Measurements from ENCODE around the gene WWOX. TPM values are rescaled to one million over a fixed set of nuclear protein-coding genes. Genes with fewer than 3 reads are reported as not detected.
"Not testable (repeated sequence)": the region's sequence is repeated elsewhere in the genome, so short reads cannot be mapped to it uniquely, and the experiment has no call there.

WWOX gene
- total RNA-seq, 1 donor from 2014 or later: 7.3 TPM

DNA sequence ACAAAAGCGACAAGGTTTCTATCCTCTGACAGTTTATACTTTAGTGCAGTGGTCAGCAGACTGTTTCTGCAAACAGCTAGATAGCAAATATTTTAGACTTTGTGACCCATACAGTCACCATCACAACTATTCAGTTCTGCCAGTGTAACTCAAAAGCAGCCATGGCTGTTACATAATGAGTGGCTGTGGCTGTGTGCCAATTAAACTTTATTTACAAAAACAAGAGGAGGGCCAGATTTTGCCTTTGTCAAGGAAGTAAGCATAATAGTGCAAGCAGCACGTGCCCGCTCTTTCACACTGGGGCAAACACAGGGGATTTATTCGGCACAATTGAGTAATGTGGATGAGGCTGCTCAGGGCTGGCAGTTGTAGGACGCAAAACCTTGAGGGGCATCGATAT, 949.6 kb downstream of the WWOX start:
- Mint-ChIP-seq H3K36me3 (ENCODE audit: low read depth, unreplicated experiment) (no peaks in the 10 kb centered on the region), H3K4me1 (ENCODE audit: low read depth, unreplicated experiment) (no peaks in the 10 kb centered on the region), H3K9me3 (ENCODE audit: unreplicated experiment) (peaks cover 2% of the 10 kb centered on the region), H3K4me3 (ENCODE audit: unreplicated experiment) (no peak overlapping the region), H3K27ac (ENCODE audit: unreplicated experiment) (no peak overlapping the region), H3K27me3 (ENCODE audit: low read depth, unreplicated experiment) (peaks cover 10% of the 10 kb centered on the region)
- Histone ChIP-seq H3K79me2 (ENCODE audit: insufficient read depth, low read length) (no peaks in the 10 kb centered on the region), H4K20me1 (ENCODE audit: insufficient read depth, low read length) (no peaks in the 10 kb centered on the region), H3K9ac (ENCODE audit: low read length) (no peak overlapping the region), H3K36me3 (ENCODE audit: insufficient read depth, low read length) (no peaks in the 10 kb centered on the region), H3K9me3 (ENCODE audit: insufficient read depth, low read depth, low read length) (peaks cover 3% of the 10 kb centered on the region), H3K4me1 (ENCODE audit: insufficient read depth, low read length) (no peaks in the 10 kb centered on the region), H2AFZ (ENCODE audit: low read depth, low read length) (no peak overlapping the region), H3K27me3 (ENCODE audit: insufficient read depth, low read length) (no peaks in the 10 kb centered on the region), H3K27ac (ENCODE audit: low read depth, low read length) (no peak overlapping the region), H3K4me2 (ENCODE audit: low read length) (no peak overlapping the region), H3K4me3 (ENCODE audit: insufficient read depth, low read depth, low read length) (no peak overlapping the region)
- FAIRE-seq: no peak
- TF ChIP-seq, protein P1, sequence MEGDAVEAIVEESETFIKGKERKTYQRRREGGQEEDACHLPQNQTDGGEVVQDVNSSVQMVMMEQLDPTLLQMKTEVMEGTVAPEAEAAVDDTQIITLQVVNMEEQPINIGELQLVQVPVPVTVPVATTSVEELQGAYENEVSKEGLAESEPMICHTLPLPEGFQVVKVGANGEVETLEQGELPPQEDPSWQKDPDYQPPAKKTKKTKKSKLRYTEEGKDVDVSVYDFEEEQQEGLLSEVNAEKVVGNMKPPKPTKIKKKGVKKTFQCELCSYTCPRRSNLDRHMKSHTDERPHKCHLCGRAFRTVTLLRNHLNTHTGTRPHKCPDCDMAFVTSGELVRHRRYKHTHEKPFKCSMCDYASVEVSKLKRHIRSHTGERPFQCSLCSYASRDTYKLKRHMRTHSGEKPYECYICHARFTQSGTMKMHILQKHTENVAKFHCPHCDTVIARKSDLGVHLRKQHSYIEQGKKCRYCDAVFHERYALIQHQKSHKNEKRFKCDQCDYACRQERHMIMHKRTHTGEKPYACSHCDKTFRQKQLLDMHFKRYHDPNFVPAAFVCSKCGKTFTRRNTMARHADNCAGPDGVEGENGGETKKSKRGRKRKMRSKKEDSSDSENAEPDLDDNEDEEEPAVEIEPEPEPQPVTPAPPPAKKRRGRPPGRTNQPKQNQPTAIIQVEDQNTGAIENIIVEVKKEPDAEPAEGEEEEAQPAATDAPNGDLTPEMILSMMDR (IDR thresholded peaks at IDR 0.05; ENCODE audit: insufficient read depth, low read depth, low read length): no peak
- no peak for TF ChIP-seq EZH2 (IDR thresholded peaks at IDR 0.05; ENCODE audit: insufficient read depth, low read length)
- DNase-seq (ENCODE audit: low read depth): no peak

DNA sequence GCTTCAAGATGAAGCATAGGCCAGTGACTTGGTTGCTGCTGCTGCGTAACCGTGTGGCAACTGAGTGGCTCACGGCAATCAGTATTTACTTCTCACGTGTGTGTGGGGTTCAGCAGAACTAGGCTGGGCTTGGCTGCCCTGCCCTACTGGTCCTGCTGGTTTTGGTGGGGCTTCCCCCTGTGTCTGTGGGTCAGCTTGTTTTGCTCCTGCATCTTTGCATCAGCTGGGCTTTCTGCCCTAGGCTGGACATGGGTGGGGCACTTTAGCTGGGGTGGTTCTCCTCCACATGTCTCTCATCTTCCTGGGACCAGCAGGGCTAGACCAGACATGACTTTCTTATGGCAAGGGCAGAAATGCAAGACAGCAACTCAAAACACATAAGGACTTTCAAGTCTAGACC, 950.6 kb downstream of the WWOX start:
- H3K79me2 ChIP-seq (ENCODE audit: insufficient read depth, low read length): no peaks in the 10 kb centered on the region
- no peak overlapping the region for H3K4me2 ChIP-seq (ENCODE audit: low read length)
- H3K27ac ChIP-seq (ENCODE audit: low read depth, low read length): no peak overlapping the region
- no peak for DNase-seq (ENCODE audit: low read depth)
- no peaks in the 10 kb centered on the region for H3K27me3 ChIP-seq (ENCODE audit: insufficient read depth, low read length)
- peaks cover 3% of the 10 kb centered on the region for H3K9me3 ChIP-seq (ENCODE audit: insufficient read depth, low read depth, low read length)
- H4K20me1 ChIP-seq (ENCODE audit: insufficient read depth, low read length): no peaks in the 10 kb centered on the region
- Mint-ChIP-seq H3K9me3 (ENCODE audit: unreplicated experiment) (peaks cover 2% of the 10 kb centered on the region), H3K27me3 (ENCODE audit: low read depth, unreplicated experiment) (peaks cover 10% of the 10 kb centered on the region), H3K36me3 (ENCODE audit: low read depth, unreplicated experiment) (no peaks in the 10 kb centered on the region), H3K27ac (ENCODE audit: unreplicated experiment) (no peak overlapping the region), H3K4me1 (ENCODE audit: low read depth, unreplicated experiment) (no peaks in the 10 kb centered on the region), H3K4me3 (ENCODE audit: unreplicated experiment) (no peak overlapping the region)
- TF ChIP-seq EZH2 (IDR thresholded peaks at IDR 0.05; ENCODE audit: insufficient read depth, low read length): no peak
- TF ChIP-seq, protein P1 (IDR thresholded peaks at IDR 0.05; ENCODE audit: insufficient read depth, low read depth, low read length): no peak
- H3K4me1 ChIP-seq (ENCODE audit: insufficient read depth, low read length): no peaks in the 10 kb centered on the region
- no peak overlapping the region for H2AFZ ChIP-seq (ENCODE audit: low read depth, low read length)
- H3K9ac ChIP-seq (ENCODE audit: low read length): no peak overlapping the region
- no peak for FAIRE-seq
- H3K36me3 ChIP-seq (ENCODE audit: insufficient read depth, low read length): no peaks in the 10 kb centered on the region
- no peak overlapping the region for H3K4me3 ChIP-seq (ENCODE audit: insufficient read depth, low read depth, low read length)

DNA sequence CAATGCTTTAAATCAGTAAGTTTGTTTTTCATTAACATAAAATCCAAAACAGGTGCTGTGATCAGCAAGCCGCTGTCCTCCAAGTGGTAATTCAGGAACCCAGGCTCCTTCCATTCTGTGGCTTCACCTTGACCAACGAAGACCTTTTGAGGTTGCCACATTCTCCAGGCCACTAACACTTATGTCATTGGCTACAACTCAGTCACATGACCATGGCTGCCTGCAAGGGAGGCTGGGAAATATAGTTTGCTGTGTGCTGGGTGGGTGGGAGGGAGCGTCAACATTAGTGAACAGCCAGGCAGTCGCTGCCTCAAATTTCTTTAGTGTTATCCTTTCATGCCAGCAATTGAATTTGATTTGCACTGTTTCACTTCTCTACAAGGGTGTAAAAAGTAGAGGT, 951.9 kb downstream of the WWOX start:
- no peak overlapping the region for H2AFZ ChIP-seq (ENCODE audit: low read depth, low read length)
- peaks cover 3% of the 10 kb centered on the region for H3K9me3 ChIP-seq (ENCODE audit: insufficient read depth, low read depth, low read length)
- H3K27ac ChIP-seq (ENCODE audit: low read depth, low read length): no peak overlapping the region
- H3K79me2 ChIP-seq (ENCODE audit: insufficient read depth, low read length): no peaks in the 10 kb centered on the region
- no peaks in the 10 kb centered on the region for H3K36me3 ChIP-seq (ENCODE audit: insufficient read depth, low read length)
- H3K27ac Mint-ChIP-seq (ENCODE audit: unreplicated experiment): no peak overlapping the region
- no peak overlapping the region for H3K9ac ChIP-seq (ENCODE audit: low read length)
- H3K4me3 ChIP-seq (ENCODE audit: insufficient read depth, low read depth, low read length): no peak overlapping the region
- H4K20me1 ChIP-seq (ENCODE audit: insufficient read depth, low read length): no peaks in the 10 kb centered on the region
- H3K4me1 ChIP-seq (ENCODE audit: insufficient read depth, low read length): no peaks in the 10 kb centered on the region
- no peak for FAIRE-seq
- H3K27me3 Mint-ChIP-seq (ENCODE audit: low read depth, unreplicated experiment): peaks cover 10% of the 10 kb centered on the region
- H3K9me3 Mint-ChIP-seq (ENCODE audit: unreplicated experiment): peaks cover 2% of the 10 kb centered on the region
- no peak for DNase-seq (ENCODE audit: low read depth)
- H3K4me2 ChIP-seq (ENCODE audit: low read length): no peak overlapping the region
- no peaks in the 10 kb centered on the region for H3K27me3 ChIP-seq (ENCODE audit: insufficient read depth, low read length)
- TF ChIP-seq, protein P1 (IDR thresholded peaks at IDR 0.05; ENCODE audit: insufficient read depth, low read depth, low read length): no peak
- TF ChIP-seq EZH2 (IDR thresholded peaks at IDR 0.05; ENCODE audit: insufficient read depth, low read length): no peak
- H3K4me3 Mint-ChIP-seq (ENCODE audit: unreplicated experiment): no peak overlapping the region
- no peaks in the 10 kb centered on the region for H3K4me1 Mint-ChIP-seq (ENCODE audit: low read depth, unreplicated experiment)
- H3K36me3 Mint-ChIP-seq (ENCODE audit: low read depth, unreplicated experiment): no peaks in the 10 kb centered on the region

DNA sequence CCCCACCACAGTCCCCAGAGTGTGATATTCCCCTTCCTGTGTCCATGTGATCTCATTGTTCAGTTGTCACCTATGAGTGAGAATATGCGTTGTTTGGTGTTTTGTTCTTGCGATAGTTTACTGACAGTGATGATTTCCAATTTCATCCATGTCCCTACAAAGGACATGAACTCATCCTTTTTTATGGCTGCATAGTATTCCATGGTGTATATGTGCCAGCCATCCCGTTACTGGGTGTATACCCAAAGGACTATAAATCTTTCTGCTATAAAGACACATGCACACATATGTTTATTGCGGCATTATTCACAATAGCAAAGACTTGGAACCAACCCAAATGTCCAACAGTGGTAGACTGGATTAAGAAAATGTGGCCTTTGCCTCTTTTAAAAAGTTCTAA, 952.7 kb downstream of the WWOX start:
- H3K36me3 Mint-ChIP-seq (ENCODE audit: low read depth, unreplicated experiment); H3K27ac ChIP-seq (ENCODE audit: low read depth, low read length); H3K4me1 ChIP-seq (ENCODE audit: insufficient read depth, low read length); H3K4me2 ChIP-seq (ENCODE audit: low read length); H3K9me3 Mint-ChIP-seq (ENCODE audit: unreplicated experiment); H3K27me3 ChIP-seq (ENCODE audit: insufficient read depth, low read length); H3K4me3 Mint-ChIP-seq (ENCODE audit: unreplicated experiment); H3K4me1 Mint-ChIP-seq (ENCODE audit: low read depth, unreplicated experiment); H3K36me3 ChIP-seq (ENCODE audit: insufficient read depth, low read length); DNase-seq (ENCODE audit: low read depth); H3K4me3 ChIP-seq (ENCODE audit: insufficient read depth, low read depth, low read length); H3K9me3 ChIP-seq (ENCODE audit: insufficient read depth, low read depth, low read length); H3K9ac ChIP-seq (ENCODE audit: low read length); H4K20me1 ChIP-seq (ENCODE audit: insufficient read depth, low read length); H2AFZ ChIP-seq (ENCODE audit: low read depth, low read length); H3K79me2 ChIP-seq (ENCODE audit: insufficient read depth, low read length); FAIRE-seq; H3K27ac Mint-ChIP-seq (ENCODE audit: unreplicated experiment): not testable (repeated sequence)
- H3K27me3 Mint-ChIP-seq (ENCODE audit: low read depth, unreplicated experiment): peaks cover 10% of the 10 kb centered on the region
